Aorta (tissue), 5 donors: Measurements from ENCODE around the gene NT5DC2. TPM values are rescaled to one million over a fixed set of nuclear protein-coding genes. Genes with fewer than 3 reads are reported as not detected.
A peak's percentile ranks its signal among the peaks of the same experiment; 100 is the strongest.

Experiments
- ATAC-seq: fragments of 200-7000 bp; cut with Tn5 transposase; one replicate; pipeline ENCODE4 v1.9.1; 2022; ENCODE audit warnings: moderate library complexity; ENCODE audit not compliant: low FRiP score
- DNase-seq, 2 donors: peaks; one replicate each; pipeline ENCODE4 v3.0.0-alpha.2; 2020
- H3K27ac ChIP-seq, 2 donors: one replicate each; pipeline ENCODE4 v1.5.1; 2013; ENCODE audit warnings: low read length in 2 of 2, mild to moderate bottlenecking in 2 of 2, moderate library complexity in 2 of 2, control low read depth in 1 of 2, inconsistent platforms in 1 of 2, low read depth in 1 of 2
- H3K27me3 ChIP-seq, 2 donors: one replicate each; pipeline ENCODE4 v1.6.1; 2013; ENCODE audit warnings: control low read depth in 1 of 2, low read length in 1 of 2, mild to moderate bottlenecking in 1 of 2, moderate library complexity in 1 of 2; ENCODE audit not compliant: insufficient read depth in 2 of 2, control insufficient read depth in 1 of 2
- H3K36me3 ChIP-seq, 2 donors: one replicate each; pipeline ENCODE4 v1.6.1; 2013; ENCODE audit warnings: control low read depth in 1 of 2, low read length in 1 of 2, mild to moderate bottlenecking in 1 of 2; ENCODE audit not compliant: insufficient read depth in 2 of 2, control insufficient read depth in 1 of 2
- H3K4me1 ChIP-seq, 2 donors: one replicate each; pipeline ENCODE4 v1.6.1; 2013; ENCODE audit warnings: low read length in 2 of 2, control low read depth in 1 of 2, mild to moderate bottlenecking in 1 of 2, moderate library complexity in 1 of 2; ENCODE audit not compliant: insufficient read depth in 2 of 2, control insufficient read depth in 1 of 2
- H3K4me3 ChIP-seq, 2 donors: one replicate each; pipeline ENCODE4 v1.5.1; 2013; ENCODE audit warnings: low read length in 2 of 2, control low read depth in 1 of 2, mild to moderate bottlenecking in 1 of 2
- H3K9me3 ChIP-seq: one replicate; pipeline ENCODE4 v1.6.1; 2013; ENCODE audit warnings: mild to moderate bottlenecking, low read length; ENCODE audit not compliant: control insufficient read depth
- WGBS, 2 donors: extraction: QIAGEN DNeasy Blood & Tissue Kit; methylation state at CpG; one replicate each; pipeline ENCODE4 v1.1.7; 2013; 5-methylcytosine and 5-hydroxymethylcytosine counted together
- intact Hi-C, 2 donors: fragments of 100-400 bp; cut with DNase I; formaldehyde crosslinking; loops; one replicate each; pipeline versions ENCODE4 v1.14.2 to v1.15.0; 2022
- long read RNA-seq, 2 donors: library from polyadenylated mRNA; unstranded; transcript quantifications; one replicate each; pipeline ENCODE4 v2.0.0, GENCODE V29; 2020 to 2021
- polyA plus RNA-seq, 2 donors: library from polyadenylated mRNA; stranded (reverse); fragments of 200-250 nt; gene quantifications; one replicate each; pipeline ENCODE4 v1.2.3, GENCODE V29; 2013
- total RNA-seq, 2 donors: library from RNA; stranded (reverse); fragmentation: NEBNext Ultra II Directional; extraction: Animal tissue kit (Norgen Biotek cat#: 25700); gene quantifications; one replicate each; pipeline ENCODE4 v1.2.1, GENCODE V29; 2021
- donor health status: healthy with polysubstance abuse.
- donor health status: Bipolar disorder and iron deficiency.
- donor health status: DM: no; HTN: no; CAD: no.
- donor health status: DM: no; HTN: no; CAD: no.
- donor health status: DM: yes; HTN: yes; CAD: no.

Gene NT5DC2
- total RNA-seq (10 to 100 TPM; 29.6 to 33.0 TPM), polyA plus RNA-seq (100 to 1,000 TPM in 1 of 2 donors, 10 to 100 TPM in 1; 46.3 to 148 TPM)
- long read RNA-seq, donor 1, transcript NT5DC2-202 (14 exons, 1,795 nt) = major isoform, 5 of 20 reads
- long read RNA-seq, donor 1, partial matches to known transcripts = 8 of 20 reads
- long read RNA-seq, donor 1, other reads (novel, unspliced or antisense) = 4 of 20 reads
- long read RNA-seq, donor 2, transcript NT5DC2-202 (14 exons, 1,795 nt) = major isoform, 14 of 26 reads
- long read RNA-seq, donor 2, partial matches to known transcripts = 4 of 26 reads
- long read RNA-seq, donor 2, other reads (novel, unspliced or antisense) = 7 of 26 reads

DNA sequence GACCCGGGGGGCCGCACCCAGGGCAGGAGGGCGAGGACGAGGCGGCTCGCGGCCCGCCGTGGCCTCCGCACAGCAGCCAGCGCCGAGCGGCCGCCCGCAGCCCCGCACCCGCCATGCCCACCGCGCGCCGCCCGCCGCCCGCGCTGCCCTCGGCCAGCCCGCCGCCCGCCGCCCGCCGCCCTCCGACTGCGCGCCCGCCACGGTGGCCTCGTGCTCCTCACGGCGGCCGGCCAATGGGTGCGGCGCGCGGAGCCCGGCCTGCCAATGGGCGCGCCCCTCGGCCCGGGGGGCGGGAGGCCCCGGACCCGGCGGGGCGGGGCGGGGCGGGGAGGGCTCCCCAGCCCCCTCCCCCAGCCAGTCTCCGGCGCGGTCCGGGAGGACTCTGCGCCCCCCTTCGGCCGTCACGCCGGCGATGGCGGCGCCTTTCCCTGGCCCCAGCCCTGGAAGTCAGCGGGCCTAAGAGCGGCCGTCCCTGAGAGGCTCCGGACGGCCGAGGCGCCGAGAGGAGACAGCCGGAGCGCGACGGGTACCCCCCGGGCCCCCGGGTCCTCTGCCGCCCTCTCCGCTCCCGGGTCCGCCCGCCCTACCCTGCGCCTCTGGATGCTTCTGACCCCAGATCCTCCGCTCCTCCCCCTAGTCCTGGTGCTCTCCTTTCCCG, at the start of gene NT5DC2:
Gene NT5DC2, minus strand, starts transcription at position 235 of the 658 bp plus-strand sequence. Its CDS starts 120 bp downstream, at position 115.
- peak within 1 kb of the TSS; percentile 39 to 50 for H3K4me3 ChIP-seq
- no peak within 1 kb of the TSS for H3K27ac ChIP-seq
- H3K36me3 ChIP-seq = no peaks in the 10 kb centered on the region
- 1 to 2% methylated on average over 29 to 91 of the region's 91 CpGs for WGBS, 2 donors
- DNase-seq (peak; percentile 79 to 89), ATAC-seq (peak; percentile 47)
- no peaks in the 10 kb centered on the region for H3K27me3 ChIP-seq
- intact Hi-C loops = loop anchor here in 1 of 2 donors (5.0 kb wide), 1 partner anchor 61 kb away; no protein-coding TSS in a partner anchor
- H3K9me3 ChIP-seq = no peaks in the 10 kb centered on the region
- H3K4me1 ChIP-seq = peaks cover 0 to 4% of the 10 kb centered on the region in 2 donors

- ATAC-seq (no peak), DNase-seq (no peak)
- intact Hi-C loops = no loop called here
- WGBS, 2 donors = 90 to 91% methylated on average over 6 of the region's 6 CpGs
- Histone ChIP-seq H3K27me3 (no peaks in the 10 kb centered on the region), H3K9me3 (no peaks in the 10 kb centered on the region), H3K27ac (no peak overlapping the region), H3K4me3 (no peak overlapping the region), H3K36me3 (peaks cover 3 to 9% of the 10 kb centered on the region in 2 donors), H3K4me1 (no peaks in the 10 kb centered on the region)
Observed at GRCh38 chr3:52574056-52574965, 40.7 kb upstream of the NT5DC2 start.

DNA sequence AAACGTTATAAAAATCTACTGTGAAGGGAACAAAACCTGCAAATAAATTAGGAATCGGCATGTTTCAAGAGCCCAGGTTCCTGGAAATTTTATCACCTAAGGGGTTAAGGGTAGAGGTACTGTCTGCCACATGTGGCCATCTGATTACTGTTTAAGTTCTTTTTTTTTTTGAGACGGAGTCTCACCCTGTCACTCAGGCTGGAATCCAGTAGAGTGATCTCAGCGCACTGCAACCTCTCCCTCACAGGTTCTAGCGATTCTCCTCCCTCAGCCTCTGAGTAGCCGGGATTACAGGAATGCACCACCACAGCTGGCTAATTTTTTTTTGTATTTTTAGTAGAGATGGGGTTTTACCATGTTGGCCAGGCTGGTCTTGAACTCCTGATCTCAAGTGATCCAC, 38.6 kb upstream of the NT5DC2 start:
- Histone ChIP-seq H3K4me1 (no peaks in the 10 kb centered on the region), H3K9me3 (no peaks in the 10 kb centered on the region), H3K27me3 (no peaks in the 10 kb centered on the region), H3K4me3 (no peak overlapping the region), H3K27ac (no peak overlapping the region), H3K36me3 (peaks cover 0 to 7% of the 10 kb centered on the region in 2 donors)
- intact Hi-C loops = no loop called here
- ATAC-seq (no peak), DNase-seq (no peak)
- 52 to 61% methylated on average over 6 of the region's 6 CpGs for WGBS, 2 donors

DNA sequence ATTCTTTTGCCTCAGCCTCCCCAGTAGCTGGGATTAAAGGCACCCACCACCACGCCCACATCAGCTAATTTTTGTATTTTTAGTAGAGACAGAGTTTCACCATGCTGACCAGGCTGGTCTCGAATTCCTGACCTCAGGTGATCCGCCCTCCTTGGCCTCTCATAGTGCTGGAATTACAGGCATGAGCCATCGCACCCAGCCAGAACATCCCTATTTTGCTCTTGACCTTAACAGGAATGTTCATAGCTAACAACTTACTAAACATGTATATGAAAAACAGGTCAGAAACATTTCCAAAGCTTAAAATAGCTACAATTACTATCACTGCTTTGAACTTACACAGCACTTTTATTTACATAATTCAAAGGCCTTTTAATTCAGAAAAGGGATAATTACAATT, 36.4 kb upstream of the NT5DC2 start:
- no peaks in the 10 kb centered on the region for H3K4me1 ChIP-seq
- 87% methylated on average over 4 of the region's 4 CpGs for WGBS, 2 donors
- no peaks in the 10 kb centered on the region for H3K27me3 ChIP-seq
- no peak for ATAC-seq
- peaks cover 0 to 7% of the 10 kb centered on the region in 2 donors for H3K36me3 ChIP-seq
- DNase-seq = no peak
- intact Hi-C loops = no loop called here
- no peaks in the 10 kb centered on the region for H3K9me3 ChIP-seq
- no peak overlapping the region for H3K4me3 ChIP-seq
- no peak overlapping the region for H3K27ac ChIP-seq

GRCh38 chr3:52568069-52568468, 34.4 kb upstream of the NT5DC2 start:
- no peaks in the 10 kb centered on the region for H3K9me3 ChIP-seq

GRCh38 chr3:52563984-52564383, 30.3 kb upstream of the NT5DC2 start:
- Histone ChIP-seq H3K4me1 (no peaks in the 10 kb centered on the region), H3K4me3 (no peak overlapping the region), H3K27ac (no peak overlapping the region), H3K36me3 (peaks cover 0 to 2% of the 10 kb centered on the region in 2 donors), H3K9me3 (no peaks in the 10 kb centered on the region), H3K27me3 (no peaks in the 10 kb centered on the region)
- no peak for DNase-seq
- ATAC-seq = no peak
- WGBS, 2 donors = 91 to 94% methylated on average over 2 of the region's 2 CpGs
- intact Hi-C loops = no loop called here

More at GRCh38 chr3:52568069-52568468, 34.4 kb upstream of the NT5DC2 start:
- H3K27me3 ChIP-seq = no peaks in the 10 kb centered on the region
- H3K4me1 ChIP-seq = no peaks in the 10 kb centered on the region
- H3K4me3 ChIP-seq = no peak overlapping the region
- no peak for DNase-seq
- no peak overlapping the region for H3K27ac ChIP-seq
- intact Hi-C loops = no loop called here
- no peak for ATAC-seq
- 96 to 98% methylated on average over 2 of the region's 2 CpGs for WGBS, 2 donors
- H3K36me3 ChIP-seq = no peaks in the 10 kb centered on the region

DNA sequence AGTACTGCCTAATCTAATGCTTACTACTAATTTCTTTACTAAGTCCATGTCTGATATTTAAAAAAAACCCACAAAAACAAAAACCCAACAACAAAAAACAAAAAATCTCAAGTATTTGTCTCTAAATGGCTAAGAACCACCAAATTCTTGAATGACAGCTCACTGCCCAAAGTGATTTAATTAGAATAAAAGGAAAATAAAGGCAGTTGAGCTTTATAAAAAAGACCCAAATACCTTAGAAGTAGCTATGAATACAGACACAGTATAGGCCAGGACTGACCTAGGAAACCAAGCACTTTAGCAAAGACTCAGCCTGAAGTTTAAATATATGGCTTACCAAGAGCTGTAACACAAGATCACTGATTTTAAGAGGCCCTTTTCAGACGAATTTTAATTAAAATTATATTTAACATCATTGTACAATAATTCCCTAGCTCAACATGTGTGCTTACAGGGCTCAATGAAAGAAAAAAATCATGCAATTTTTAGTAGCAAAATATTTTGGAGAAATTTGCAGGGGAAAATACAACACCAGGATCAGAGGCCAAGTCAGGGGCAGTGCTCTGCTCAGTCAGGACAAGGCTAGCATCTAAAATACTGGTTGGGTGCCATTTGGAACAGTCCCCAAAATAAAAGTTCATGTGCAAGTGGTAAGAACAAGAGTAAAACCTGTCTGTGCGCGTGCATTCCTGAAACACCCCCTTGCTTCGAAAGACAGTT, 27.5 kb upstream of the NT5DC2 start:
- Histone ChIP-seq H3K36me3 (peaks cover 0 to 6% of the 10 kb centered on the region in 2 donors), H3K27ac (no peak overlapping the region), H3K27me3 (no peaks in the 10 kb centered on the region), H3K9me3 (no peaks in the 10 kb centered on the region), H3K4me3 (no peak overlapping the region), H3K4me1 (no peaks in the 10 kb centered on the region)
- intact Hi-C loops = no loop called here
- 76 to 77% methylated on average over 4 of the region's 4 CpGs for WGBS, 2 donors
- ATAC-seq = no peak
- DNase-seq = no peak

DNA sequence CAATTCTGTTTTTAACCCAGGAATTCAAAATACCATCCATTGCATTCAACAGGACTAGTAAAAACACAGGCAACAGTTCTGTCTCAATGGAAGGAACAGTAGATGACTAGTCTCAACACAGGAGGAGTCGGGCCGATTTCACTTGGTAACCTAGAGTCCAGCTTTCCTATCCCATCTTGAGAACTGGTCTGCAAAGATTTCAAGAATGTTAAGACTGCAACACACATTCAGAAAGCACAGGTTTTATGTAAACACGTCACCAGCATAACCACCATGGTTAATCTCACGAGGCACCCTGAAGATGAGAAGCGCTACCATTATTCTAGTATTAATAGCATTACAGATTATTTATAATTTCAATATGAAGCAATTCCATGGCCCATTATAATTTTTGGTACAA, 24.8 kb upstream of the NT5DC2 start:
- Histone ChIP-seq H3K27me3 (no peaks in the 10 kb centered on the region), H3K9me3 (no peaks in the 10 kb centered on the region), H3K27ac (no peak overlapping the region), H3K4me1 (no peaks in the 10 kb centered on the region), H3K4me3 (no peak overlapping the region), H3K36me3 (peaks cover 0 to 11% of the 10 kb centered on the region in 2 donors)
- DNase-seq (no peak), ATAC-seq (no peak)
- 91 to 93% methylated on average over 5 of the region's 5 CpGs for WGBS, 2 donors
- intact Hi-C loops = no loop called here
